ENCODE measurements around the gene GJA3. TPM values are rescaled to one million over a fixed set of nuclear protein-coding genes. Genes with fewer than 3 reads are reported as not detected.

GJA3 gene
- total and polyA plus RNA-seq, 2 of the 8 experiments (the other 6 are each of a cell fraction or from before 2014, with no cell fraction given), result 0.12 to 0.60 TPM

DNA sequence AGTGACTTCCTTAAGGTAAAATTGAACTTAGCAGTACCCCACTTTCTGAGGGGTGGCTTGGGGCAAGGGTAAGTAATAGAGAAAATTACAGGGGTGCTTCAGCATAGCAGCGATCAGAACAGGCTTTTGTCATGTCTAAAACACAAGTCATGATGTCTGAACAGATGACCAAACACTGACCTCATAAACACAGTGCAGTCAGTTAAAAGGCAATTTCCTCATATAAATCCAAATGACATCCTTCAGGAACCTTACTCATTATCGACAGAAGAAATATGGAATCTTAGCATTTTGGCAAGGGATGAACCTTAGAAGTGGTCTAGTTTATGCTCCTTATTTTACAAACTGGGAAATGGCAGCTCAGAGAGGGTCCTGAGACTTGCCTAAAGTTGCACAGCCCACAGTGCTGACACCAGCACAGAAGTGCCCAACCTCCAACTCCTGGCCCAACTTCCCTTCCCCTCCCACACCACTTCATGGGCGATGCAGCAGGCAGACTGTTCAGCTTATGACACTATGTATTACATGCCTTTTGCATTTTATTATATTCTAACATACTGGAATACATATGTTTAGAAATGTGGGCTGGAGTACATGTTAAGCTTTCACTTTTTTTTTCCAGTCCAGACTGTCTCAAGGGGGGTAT lies 3.6 kb downstream of the GJA3 start:
- Histone ChIP-seq H3K4ac (replicated peaks; ENCODE audit: insufficient read length, low read depth, low read length) (no peak overlapping the region), H3K4me3 (ENCODE audit: extremely low read depth in 1 of 4, insufficient read depth in 2 of 4, low read depth in 3 of 4, low read length in 4 of 4) (no peak overlapping the region), H4K8ac (ENCODE audit: extremely low read depth, insufficient read depth, low read length) (no peak overlapping the region), H2BK20ac (ENCODE audit: low read length) (no peak overlapping the region), H2BK120ac (replicated peaks; ENCODE audit: low read depth, low read length) (no peak overlapping the region), H3K23ac (ENCODE audit: insufficient read length) (no peak overlapping the region), H4K91ac (replicated peaks; ENCODE audit: insufficient read length, low read length) (no peak overlapping the region), H3K9ac (replicated peaks in 1 of 4; ENCODE audit: extremely low read depth in 1 of 4, low read depth in 3 of 4, low read length in 3 of 4) (no peak overlapping the region), H3K36me3 (ENCODE audit: control insufficient read depth in 2 of 4, insufficient read depth in 4 of 4, low read length in 3 of 4) (peaks cover 0 to 7% (median 0%) of the 10 kb centered on the region in 4 experiments; a peak in 1 of 8 replicates), H3K27me3 (replicated peaks in 1 of 4; ENCODE audit: control insufficient read depth in 3 of 4, extremely low read depth in 1 of 4, insufficient read depth in 3 of 4, low read length in 3 of 4) (peaks cover 23 to 41% (median 34%) of the 10 kb centered on the region in 4 experiments), H2AFZ (ENCODE audit: low read length) (no peak overlapping the region), H3K4me1 (replicated peaks in 1 of 4; ENCODE audit: control insufficient read depth in 3 of 4, insufficient read depth in 4 of 4, low read length in 3 of 4) (no peaks in the 10 kb centered on the region), H3K14ac (ENCODE audit: insufficient read length) (no peak overlapping the region), H3K27ac (ENCODE audit: low read depth, low read length) (no peak overlapping the region), H4K20me1 (replicated peaks in 1 of 2; ENCODE audit: control insufficient read depth in 1 of 2, insufficient read depth in 2 of 2, low read length in 2 of 2) (peaks cover 2 to 3% of the 10 kb centered on the region in 2 experiments), H3K9me3 (ENCODE audit: insufficient read depth in 2 of 2, low read depth in 1 of 2, low read length in 1 of 2) (no peaks in the 10 kb centered on the region), H3K23me2 (ENCODE audit: low read depth, low read length) (peaks cover 3% of the 10 kb centered on the region; the same call in 1 of the 2 replicates), H3K79me1 (ENCODE audit: low read depth, low read length) (no peaks in the 10 kb centered on the region), H3K18ac (ENCODE audit: extremely low read depth, low read length) (no peak overlapping the region), H2BK15ac (ENCODE audit: low read length) (no peak overlapping the region), H2BK5ac (ENCODE audit: low read depth, low read length) (no peak overlapping the region), H4K5ac (ENCODE audit: insufficient read length, low read depth, low read length) (no peak overlapping the region), H2AK5ac (ENCODE audit: low read depth, low read length) (no peak overlapping the region), H2BK12ac (ENCODE audit: low read depth, low read length) (no peak overlapping the region), H3K4me2 (ENCODE audit: insufficient read depth in 1 of 2, low read depth in 2 of 2, low read length in 2 of 2) (no peak overlapping the region), H3K56ac (replicated peaks; ENCODE audit: insufficient read length, low read depth, low read length) (no peak overlapping the region), H3K79me2 (ENCODE audit: control insufficient read depth in 1 of 2, insufficient read depth in 2 of 2, low read length in 2 of 2) (no peaks in the 10 kb centered on the region)
- 85% methylated on average over 3 of the region's 3 CpGs; no CpG with 5 or more reads in 1 of the 2 experiments for WGBS, 2 experiments (ENCODE audit: extremely low coverage in 1 of 2, insufficient coverage in 1 of 2, insufficient read length in 1 of 2, insufficient replicate concordance in 2 of 2, low coverage in 1 of 2, low lambda C conversion rate in 2 of 2, missing lambda C conversion rate in 1 of 2)
- POLR2A ChIA-PET (ENCODE audit: partially characterized antibody), result no interaction called here
- CTCF ChIA-PET (ENCODE audit: partially characterized antibody), result interaction anchor here (0.7 to 1.2 kb wide), 3 partner anchors 22 to 84 kb away, joined by 3 read pairs; no protein-coding TSS in a partner anchor
- DNase-seq (ENCODE audit: low read depth in 1 of 2, low spot score in 2 of 2) (no peak), FAIRE-seq (no peak)
- TF ChIP-seq SAP30 (IDR thresholded peaks at IDR 0.05; ENCODE audit: insufficient read depth, insufficient replicate concordance, low read length), result no peak
- TF ChIP-seq EZH2 (IDR thresholded peaks at IDR 0.05; ENCODE audit: low read depth, low read length, severe bottlenecking), result no peak
- TF ChIP-seq EP300 (IDR thresholded peaks at IDR 0.05; ENCODE audit: borderline replicate concordance in 1 of 2, low read depth in 2 of 2, low read length in 2 of 2), result no peak
- TF ChIP-seq HDAC6 (IDR thresholded peaks at IDR 0.05; ENCODE audit: low read depth, low read length), result no peak
- no peak for TF ChIP-seq PHF8 (conservative IDR thresholded peaks at IDR 0.05; ENCODE audit: low read depth, low read length)
- no peak for TF ChIP-seq KDM5A (IDR thresholded peaks at IDR 0.05; ENCODE audit: low read length)
- TF ChIP-seq, protein P1, sequence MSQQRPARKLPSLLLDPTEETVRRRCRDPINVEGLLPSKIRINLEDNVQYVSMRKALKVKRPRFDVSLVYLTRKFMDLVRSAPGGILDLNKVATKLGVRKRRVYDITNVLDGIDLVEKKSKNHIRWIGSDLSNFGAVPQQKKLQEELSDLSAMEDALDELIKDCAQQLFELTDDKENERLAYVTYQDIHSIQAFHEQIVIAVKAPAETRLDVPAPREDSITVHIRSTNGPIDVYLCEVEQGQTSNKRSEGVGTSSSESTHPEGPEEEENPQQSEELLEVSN (IDR thresholded peaks at IDR 0.05), result no peak
- no peak for TF ChIP-seq TCF12 (IDR thresholded peaks at IDR 0.05; ENCODE audit: low read depth, low read length)
- TF ChIP-seq KDM1A (IDR thresholded peaks at IDR 0.05; ENCODE audit: borderline replicate concordance, low read length), result no peak
- TF ChIP-seq ZNF274 (IDR thresholded peaks at IDR 0.05; ENCODE audit: borderline replicate concordance, extremely low read depth, low read length), result no peak
- no peak for TF ChIP-seq RAD21 (IDR thresholded peaks at IDR 0.05 in 1 of 2, conservative IDR thresholded peaks at IDR 0.05 in 1 of 2; ENCODE audit: low read depth in 2 of 2, low read length in 2 of 2)
